NCI-H2227 (cell line): Measurements from ENCODE around the gene DGKH.
A peak's percentile ranks its signal among the peaks of the same experiment; 100 is the strongest.
"Not testable (repeated sequence)": the region's sequence is repeated elsewhere in the genome, so short reads cannot be mapped to it uniquely, and the experiment has no call there.

Experiments used
- DNase-seq: peaks from one replicate; lab custom pipeline; 2025; ENCODE audit not compliant: unreplicated experiment; lab: John Stamatoyannopoulos, UW

The DGKH gene

DNA sequence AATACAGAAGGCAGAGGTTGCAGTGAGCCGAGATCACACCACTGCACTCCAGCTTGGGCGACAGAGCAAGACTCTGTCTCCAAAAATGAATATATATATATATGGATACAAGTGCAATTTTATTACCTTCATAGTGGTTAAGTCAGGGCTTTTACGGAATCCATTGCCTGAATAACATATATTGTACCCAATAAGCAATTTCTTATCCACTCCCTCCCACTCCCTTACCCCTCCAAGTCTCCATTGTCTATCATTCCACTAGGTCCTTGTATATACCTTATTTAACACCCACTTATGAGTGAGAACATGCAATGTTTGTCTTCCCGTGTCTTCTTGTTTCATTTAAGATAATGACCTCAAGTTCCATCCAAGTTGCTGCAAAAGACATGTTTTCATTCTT, 175.2 kb downstream of the DGKH start:
- DNase-seq: no peak

DNA sequence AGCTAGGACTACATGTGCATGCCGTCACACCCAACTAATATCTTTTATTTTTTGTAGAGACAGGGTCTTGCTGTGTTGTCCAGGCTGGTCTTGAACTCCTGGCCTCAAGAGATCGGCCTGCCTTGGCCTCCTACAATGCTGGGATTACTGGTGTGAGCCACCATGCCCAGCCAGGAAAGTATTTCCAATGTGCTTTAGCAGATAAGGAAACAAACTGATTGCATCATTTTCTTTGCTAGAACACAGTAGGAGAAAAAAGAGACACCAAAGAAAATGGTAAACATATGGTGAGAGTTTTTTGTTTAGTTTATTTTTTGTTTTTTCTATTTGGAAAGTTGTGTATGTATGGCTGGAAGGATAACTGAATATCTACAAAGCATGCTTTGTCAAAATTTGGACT, 176.6 kb downstream of the DGKH start:
- no peak for DNase-seq

DNA sequence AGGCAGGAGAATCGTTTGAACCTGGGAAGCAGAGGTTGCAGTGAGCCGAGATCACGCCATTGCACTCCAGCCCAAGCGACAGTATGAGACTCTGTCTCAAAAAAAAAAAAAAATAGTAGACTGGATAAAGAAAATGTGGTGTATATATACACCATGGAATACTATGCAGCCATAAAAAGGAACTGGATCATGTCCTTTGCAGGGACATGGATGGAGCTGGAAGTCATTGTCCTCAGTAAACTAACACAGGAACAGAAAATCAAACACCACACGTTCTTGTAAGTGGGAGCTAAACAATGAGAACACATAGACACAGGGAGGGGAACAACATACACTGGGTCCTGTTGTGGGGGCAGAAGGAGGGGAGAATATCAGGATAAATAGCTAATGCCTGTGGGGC, 178.3 kb downstream of the DGKH start:
- DNase-seq: not testable (repeated sequence)

DNA sequence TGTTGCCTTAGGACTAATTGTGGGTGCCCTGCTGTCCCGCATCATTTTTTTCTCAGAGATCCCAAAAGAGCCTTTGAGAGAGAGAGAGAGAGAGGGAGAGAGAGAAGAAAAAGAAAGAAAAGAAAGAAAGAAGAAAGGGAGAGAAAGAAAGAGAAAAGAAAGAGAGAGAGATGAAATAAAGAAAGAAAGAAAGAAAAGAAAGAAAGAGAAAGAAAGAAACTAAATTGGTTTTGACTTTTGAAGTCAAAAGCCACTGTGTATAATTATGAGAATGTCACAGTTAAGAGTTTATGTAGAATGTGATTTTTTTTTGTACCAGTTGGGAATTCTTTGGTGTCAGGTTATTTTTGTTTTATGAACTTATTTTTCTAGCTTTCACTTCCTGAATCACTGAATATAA, 180.1 kb downstream of the DGKH start:
- DNase-seq: no peak

DNA sequence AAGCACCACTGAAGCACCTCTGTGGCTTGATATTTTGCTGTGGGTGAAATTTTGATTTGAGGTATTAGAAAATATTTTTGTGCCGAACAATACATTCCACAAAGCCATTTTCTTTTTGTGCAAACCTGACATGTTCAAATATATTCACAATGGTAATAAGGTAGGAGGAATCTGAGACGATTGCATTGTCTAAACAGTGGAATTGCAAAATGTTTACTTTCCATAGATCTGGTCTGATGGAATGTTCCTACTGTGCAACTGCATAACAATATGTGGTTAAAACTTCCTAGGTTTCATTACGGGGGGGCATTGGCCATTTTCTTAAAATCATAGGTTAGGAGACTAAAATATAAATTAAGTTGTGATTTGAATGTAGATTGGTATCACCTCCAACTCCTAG, 180.8 kb downstream of the DGKH start:
- no peak for DNase-seq

DNA sequence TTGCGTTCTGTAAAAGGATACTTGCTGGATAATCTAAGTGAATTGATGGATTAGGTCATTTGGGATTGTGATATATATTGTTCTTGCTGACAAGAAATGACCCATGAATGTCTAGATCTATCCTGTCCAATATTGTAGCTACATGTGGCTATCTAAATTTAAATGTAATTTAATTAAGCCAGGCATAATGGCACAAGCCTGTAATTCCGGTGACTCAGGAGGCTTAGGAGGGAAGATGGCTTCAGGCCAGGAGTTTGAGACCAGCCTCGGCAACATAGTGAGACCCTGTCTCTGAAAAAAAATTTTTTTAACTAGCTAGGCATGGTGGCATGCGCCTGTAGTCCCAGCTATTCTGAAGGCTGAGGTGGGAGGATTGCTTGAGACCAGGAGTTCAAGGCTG, 184.2 kb downstream of the DGKH start:
- DNase-seq: no peak

DNA sequence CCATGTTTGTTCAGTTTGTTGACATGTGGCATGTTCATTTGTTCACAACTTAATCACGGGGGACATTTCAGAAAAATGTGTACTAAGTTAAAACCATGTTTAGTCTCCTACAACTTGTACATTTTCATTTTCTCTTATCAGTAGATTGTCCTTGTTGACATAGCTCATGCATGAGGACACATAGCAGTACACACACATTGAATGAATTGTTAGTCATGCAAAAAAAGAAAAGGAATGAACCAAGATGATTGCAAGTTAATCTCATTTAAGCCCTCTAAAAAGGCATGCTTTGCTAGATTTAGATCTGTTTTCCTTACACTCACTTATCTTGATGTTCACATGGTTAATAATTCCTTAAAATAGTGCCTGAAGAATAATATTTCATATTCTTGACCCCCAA, 185.3 kb downstream of the DGKH start:
- DNase-seq: no peak

DNA sequence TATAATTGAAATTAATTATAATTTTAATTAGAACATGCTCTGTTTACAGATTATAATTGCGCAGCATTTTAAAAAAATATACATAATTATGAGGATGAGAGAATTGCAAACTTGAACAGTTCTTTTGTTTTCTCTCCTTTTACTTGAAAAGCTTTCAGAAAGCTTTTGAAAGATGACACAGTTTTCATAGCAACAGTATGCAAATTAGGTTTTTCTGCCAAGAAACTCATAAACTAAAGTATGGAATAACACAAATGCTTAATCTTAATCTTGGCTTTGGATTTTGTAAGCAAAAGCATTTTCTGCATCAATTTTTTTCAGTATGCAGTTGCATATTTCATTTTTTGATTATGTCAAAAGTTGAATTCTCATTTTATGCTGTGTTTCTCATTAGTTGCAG, 190.7 kb downstream of the DGKH start:
- no peak for DNase-seq

DNA sequence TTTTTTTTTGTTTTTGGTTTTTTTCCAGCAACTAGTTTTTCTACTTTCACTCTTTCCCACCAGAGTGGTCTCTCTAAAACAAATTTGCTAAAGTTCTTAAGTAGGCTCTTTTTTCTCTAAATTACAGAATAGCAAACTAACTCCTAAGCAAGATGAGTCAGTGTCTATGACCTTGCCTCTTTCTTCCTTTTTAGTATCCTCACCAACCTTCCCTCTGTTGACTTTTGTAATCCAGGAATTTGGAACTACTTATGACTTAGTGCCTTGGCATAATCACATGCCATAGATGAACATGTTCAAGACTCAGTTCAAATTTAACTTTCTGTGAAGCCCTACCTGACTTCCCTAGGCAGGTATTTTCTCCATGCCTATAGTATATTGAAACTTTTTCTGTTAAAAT, 191.2 kb downstream of the DGKH start:
- no peak for DNase-seq

DNA sequence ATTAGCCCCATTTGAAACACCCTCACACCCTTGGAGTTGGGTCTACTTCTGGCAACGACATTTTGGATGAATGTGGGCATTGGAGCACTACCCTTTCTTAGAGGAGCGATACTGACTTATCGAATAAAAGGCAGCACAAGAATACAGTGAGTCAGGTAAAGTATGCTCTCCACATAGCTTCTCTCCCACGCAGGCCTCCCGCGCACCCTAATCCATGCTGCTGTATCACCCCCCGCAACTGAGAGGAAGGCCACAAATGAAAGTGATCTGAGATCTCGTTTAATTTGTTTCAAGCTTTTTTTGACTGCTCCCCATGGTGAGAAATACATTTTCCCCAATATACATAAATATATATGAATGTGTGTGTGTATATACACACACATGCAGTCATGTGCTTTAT, 198.1 kb downstream of the DGKH start:
- no peak for DNase-seq

DNA sequence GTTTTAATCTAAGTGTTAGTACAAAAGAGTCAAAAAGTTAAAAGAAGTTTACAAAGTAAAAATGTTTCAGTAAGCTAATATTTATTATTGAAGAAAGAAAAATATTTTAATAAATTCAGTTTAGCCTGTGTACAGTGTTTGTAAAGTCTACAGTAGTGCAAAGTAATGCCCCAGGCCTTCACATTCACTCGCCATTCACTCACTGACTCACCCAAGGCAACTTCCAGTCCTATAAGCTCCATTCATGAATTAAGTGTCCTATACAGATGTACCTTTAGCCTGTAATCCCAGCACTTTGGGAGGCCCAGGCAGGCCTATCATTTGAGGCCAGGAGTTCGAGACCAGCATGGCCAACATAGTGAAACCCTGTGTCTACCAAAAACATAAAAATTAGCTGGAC, 199.4 kb downstream of the DGKH start:
- DNase-seq: no peak

DNA sequence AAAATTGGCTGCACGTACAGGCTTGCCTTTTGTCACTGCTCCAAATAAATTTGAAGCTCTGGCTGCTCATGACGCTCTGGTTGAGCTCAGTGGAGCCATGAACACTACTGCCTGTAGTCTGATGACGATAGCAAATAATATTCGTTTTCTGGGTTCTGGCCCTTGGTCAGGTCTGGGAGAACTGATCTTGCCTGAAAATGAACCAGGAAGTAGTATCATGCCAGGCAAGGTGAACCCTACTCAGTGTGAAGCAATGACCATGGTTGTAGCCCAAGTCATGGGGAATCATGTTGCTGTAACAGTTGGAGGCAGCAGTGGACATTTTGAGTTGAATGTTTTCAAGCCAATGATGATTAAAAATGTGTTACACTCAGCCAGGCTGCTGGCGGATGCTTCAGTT, 207.4 kb downstream of the DGKH start:
- DNase-seq: no peak

DNA sequence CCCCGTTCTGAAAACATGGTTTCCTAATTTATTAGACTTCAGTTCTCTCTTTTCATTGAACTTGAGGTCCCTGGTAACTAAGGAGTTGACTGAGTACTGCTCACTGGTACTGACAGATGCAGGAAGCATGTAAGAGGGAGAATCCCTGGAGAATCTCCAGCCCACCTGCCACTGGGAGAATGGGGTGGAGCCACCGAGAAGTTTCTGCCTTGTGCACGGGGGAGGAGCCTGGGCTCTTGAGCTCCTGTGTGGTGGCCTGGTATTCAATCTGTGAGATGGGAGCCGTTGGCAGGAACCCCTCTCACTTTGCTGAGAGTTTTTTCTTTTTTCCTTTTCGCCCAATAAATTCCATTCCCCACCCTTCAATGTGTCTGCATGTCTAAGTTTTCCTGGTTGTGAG, 210.3 kb downstream of the DGKH start:
- DNase-seq: no peak

DNA sequence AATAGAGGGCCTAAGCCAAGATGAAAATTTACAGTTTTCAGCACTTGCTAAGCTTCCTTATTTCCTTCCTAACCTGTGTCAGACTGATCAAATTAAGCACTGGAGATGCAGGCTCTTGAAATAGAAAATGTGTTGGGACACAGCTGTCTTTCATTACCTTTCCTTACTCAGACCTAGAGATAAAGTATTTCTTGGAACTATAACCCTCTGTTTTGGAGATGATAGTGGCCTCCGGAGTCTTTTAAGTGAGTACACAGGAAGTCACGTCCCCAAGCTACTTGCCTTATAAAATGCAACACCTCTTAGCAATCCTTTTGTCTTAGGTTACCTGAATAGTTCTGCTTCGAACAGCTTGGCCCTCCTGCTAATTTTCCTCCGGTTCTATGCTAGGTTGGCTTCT, 211.1 kb downstream of the DGKH start:
- no peak for DNase-seq

DNA sequence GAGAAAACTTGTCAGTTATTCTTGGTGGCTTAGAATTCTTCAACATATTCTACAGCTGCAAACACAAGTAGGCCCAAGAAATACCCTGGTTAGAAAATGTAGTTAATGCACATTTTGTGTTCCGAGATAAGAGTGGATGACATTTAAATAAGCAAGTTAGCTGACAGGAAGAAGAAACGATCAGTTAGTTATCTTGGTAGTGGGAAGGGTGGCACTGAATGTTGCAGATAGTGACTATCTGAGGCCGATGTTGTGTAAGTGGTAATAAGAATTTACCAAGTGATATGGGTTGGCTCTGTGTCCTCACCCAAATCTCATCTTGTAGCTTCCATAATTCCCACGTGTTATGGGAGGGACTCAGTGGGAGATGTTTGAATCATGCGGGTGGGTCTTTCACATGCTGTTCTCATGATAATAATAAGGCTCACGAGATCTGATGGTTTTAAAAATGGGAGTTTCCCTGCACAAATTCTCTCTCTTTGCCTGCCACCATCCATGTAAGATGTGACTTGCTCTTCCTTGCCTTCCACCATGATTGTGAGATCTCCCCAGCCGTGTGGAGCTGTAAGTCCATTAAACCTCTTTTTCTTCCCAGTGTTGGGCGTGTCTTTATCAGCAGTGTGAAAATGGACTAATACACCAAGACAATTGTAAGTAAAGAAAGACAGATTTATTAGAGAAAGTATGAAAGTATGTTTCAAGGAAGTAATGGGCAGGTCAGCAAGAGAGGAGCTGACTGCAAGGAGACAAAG, 212.6 kb downstream of the DGKH start:
- no peak for DNase-seq

DNA sequence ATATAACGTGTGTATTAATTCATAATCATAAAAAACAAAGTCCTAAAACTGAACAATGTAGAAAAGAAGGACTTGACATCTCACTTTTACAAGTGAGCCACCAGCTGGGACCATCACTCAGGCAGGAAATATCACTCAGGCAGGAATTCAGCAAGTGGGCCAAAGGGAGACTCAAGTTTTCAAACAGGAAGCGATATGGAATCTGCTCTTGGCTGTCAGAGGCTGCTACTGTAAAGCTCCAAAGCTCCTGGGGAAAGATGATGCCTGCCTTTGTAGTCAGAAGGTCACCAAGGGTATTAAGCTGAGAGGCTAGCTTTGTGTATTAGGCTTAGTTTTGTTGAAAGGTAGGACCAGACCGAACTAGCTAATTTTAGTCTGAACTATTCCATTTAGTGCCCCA, 218.0 kb downstream of the DGKH start:
- DNase-seq: no peak

DNA sequence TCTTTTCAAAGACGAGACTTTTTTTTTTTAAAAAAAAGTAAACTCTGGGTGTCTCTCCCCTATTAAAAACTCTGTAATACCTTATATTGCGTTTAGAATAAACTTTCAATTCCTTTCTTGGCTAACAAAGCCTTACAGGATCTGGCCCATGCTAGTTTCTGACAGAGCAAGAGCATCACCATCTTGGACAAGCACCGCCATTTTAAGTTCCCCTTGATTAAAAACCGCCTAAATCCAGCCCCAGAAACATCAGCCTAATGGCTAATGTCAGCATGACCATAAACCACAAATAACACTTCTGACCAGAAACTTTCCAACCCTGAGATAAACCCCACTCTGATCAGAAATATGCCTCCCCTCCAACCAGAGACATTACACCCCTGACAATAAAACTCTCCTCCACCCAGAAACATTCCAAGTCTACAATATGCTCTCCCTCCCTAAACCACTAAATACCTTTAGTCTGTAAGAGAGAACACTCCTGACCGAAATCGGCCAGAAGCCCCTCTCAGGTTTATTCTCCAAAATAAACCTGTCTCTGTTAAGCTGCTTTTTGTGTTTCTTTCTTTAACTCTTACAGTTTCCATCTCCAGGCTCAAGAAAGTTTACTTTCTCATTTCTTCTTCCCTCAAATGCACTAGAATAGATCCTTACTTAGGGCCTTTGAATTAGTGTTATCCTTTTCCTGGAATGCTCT, 221.9 kb downstream of the DGKH start:
- DNase-seq: no peak

DNA sequence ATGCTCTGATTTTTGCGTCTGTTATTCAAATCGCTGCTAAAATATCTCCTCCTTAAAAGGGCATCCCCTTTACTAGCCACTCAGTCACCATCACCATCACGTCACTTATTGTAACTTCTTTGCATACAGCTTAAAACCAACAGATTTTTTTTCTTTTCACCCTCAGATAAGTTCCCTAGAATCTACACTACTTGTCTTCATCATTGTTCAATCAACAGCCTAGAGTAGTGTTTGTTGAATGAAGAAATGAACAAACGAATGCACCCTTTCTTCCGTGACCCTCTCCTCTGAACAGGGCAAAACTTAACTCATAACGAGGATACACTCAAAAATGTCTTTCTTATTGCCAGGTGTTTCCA, 222.4 kb downstream of the DGKH start:
- DNase-seq: no peak

DNA sequence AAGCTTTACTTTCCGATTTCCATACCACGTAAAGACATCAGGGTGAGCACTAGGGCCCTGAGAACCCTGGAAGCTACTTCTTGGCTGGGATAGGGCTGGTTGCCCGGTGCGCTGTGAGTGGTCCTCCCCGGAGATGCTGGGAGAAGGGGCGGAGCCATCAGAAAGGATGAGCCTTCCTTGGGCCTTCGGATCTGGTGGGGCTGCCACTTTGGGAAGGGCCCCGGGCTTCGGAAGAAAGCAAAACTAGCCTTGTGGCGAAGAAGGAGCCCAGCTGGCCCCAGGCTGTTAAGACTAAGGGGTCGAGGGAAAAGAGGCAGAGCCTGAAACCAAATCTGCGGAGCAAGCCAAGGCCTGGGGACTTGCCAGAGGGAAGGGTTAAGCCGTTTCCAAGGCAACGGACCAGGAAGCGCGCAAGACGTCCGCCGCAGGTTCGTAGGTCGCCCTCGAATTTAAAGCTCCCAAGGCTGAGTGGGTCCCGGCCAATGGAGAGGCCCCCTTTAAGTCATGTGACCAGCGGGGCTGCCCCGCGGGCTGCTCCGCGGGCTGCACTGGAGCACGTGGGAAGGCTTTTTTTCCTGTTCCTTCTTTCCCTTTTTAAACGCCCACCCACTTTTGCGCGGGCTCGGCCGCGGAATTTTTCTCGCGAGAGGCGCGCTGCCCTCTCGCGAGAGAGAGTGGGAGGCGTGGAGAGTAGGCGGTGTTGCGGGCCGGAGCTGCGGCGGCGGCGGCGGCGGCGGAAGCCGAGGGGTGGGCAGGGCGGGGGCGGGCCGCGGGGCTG, 223.1 kb downstream of the DGKH start:
- DNase-seq: peak; percentile 97

DNA sequence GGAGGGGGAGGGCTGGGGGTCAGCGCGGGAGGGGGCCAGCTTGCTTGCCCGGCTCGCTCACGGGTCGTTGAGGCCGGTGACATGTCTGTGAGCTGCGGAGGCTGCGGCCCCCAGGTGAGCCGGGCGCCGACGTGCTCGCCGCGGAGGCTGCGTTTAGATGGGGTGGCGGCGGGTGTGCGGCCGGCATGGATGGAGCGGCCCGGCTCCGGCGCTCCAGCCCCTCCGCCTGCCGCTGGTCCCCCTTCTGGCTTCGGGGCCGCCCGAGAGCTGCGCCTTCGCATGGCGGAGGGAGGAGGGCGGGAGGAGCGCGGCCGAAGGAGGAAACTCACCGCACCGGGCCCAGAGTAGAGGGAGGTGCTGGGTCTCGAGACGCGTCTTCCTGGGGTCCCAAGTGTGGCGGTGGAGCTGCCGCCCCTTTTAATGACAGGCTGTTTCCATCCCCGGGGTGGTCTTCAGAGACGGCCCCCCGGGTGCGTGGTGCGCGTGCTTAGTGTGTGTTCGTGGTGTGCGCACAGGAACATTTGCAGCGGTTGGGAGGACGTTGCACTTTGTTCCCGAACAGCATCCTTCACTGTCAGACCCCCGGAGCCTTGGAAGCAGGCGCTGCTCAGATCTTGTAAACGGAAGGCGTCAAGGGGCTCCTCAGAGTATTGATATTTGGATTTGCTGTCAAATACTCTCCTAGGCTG, 223.8 kb downstream of the DGKH start, which contains the start of gene AKAP11:
Gene AKAP11, plus strand, starts transcription at position 38 of the 689 bp plus-strand sequence. CDS start 14,197 bp downstream, outside the sequence.
- peak; percentile 73 for DNase-seq

DNA sequence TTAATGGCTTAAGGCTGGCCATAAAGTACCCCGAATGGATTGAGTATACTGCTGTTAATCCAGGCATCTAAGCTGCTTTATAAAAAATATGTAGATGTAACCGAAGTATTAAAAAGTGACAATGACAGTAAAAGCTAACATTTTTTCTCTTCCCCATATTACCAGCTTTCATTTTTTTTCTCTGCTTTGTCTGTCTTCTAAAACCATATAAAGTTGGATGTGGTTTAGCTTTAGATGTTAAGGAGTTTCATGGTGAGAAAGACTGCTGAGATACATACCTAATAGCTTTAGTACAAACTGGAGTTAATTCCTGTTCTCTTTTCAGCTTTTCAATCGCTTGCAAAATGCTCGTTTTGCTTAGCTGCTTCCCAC, 224.3 kb downstream of the DGKH start:
- DNase-seq: no peak
